GM21786 (cell line): Measurements from ENCODE around the gene B3GAT3.
"Not testable (repeated sequence)": the region's sequence is repeated elsewhere in the genome, so short reads cannot be mapped to it uniquely, and the experiment has no call there.

Experiments
- ATAC-seq: cut with Tn5 transposase; IDR thresholded peaks from one replicate; pipeline ENCODE4 v1.9.1; 2021; ENCODE audit not compliant: unreplicated experiment

B3GAT3 gene

GRCh38 chr11:62580959-62581715, 40.6 kb downstream of the B3GAT3 start:
- no peak for ATAC-seq

DNA sequence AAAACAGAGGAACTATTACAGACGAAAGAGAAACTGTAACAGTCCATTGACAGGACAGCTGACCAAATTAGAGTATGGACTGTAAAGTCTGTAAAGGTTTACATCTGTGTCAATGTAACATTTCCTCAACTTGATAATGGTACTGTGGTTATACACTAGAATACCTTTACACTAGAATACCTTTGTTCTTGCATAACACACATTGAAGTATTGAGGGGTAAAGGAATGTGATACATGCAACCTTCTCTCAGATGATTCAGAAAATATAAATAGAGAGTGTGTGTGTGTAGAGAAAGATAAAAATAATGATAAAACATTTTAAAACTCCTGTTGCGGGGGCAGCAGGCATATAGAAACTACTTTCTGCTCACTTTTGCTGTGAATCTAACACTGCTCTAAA, 42.5 kb downstream of the B3GAT3 start:
- no peak for ATAC-seq

GRCh38 chr11:62578541-62578940, 43.2 kb downstream of the B3GAT3 start:
- no peak for ATAC-seq

- no peak for ATAC-seq
These were observed 44.6 kb downstream of the B3GAT3 start for GRCh38 chr11:62577046-62577714.

DNA sequence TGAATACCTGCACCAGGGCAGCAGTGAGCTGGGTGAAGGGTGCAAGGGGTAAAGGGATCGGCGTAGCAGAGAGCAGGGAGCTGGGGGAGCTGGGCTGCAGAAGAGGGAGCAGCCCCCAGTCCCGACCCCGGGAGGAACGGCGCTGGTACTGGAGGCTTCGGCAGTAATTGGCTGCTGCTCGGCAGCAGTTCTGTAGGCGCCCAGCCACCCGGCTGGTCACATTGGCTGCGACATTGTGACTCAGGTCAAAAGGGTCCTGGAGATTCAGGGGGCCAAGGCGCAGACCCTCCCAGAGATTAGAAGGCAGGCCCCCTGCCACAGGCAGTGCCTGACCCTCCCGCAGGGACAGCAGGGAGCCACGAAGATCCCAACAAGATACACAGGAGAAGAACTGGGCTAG, 45.9 kb downstream of the B3GAT3 start:
- no peak for ATAC-seq

DNA sequence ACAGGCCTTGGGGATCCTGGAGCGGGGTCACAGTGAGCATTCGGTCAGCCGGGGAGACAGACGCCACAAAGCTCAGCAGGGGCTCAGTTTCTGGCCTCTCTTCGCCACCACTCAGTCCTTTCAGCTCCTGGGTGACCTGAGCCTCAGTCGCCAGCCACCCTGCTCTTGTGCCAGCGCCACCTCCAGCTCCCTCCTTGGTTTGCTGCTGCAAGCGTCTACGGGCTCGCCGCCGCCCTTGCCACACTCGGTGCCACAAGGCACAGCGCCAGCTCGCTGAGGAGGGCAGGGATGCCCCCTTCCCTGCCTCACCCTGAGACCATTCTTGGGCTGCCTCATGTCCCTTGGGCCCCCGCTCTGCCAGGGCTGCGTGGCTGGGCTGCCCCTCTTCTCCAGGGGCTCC, 46.6 kb downstream of the B3GAT3 start:
- ATAC-seq, result no peak

GRCh38 chr11:62574363-62575071, 47.3 kb downstream of the B3GAT3 start:
- peak; percentile 9 for ATAC-seq

- ATAC-seq, result peak; percentile 84
These were observed 48.0 kb downstream of the B3GAT3 start, which contains the start of gene EEF1G for GRCh38 chr11:62573592-62574362. Gene EEF1G, minus strand, starts transcription at chr11:62573891. Its CDS starts 49 bp downstream, at chr11:62573842.

- no peak for ATAC-seq
These were observed 48.7 kb downstream of the B3GAT3 start for GRCh38 chr11:62573006-62573591.

GRCh38 chr11:62572431-62572830, 49.4 kb downstream of the B3GAT3 start:
- ATAC-seq, result no peak

GRCh38 chr11:62571493-62571892, 50.3 kb downstream of the B3GAT3 start:
- ATAC-seq, result not testable (repeated sequence)

DNA sequence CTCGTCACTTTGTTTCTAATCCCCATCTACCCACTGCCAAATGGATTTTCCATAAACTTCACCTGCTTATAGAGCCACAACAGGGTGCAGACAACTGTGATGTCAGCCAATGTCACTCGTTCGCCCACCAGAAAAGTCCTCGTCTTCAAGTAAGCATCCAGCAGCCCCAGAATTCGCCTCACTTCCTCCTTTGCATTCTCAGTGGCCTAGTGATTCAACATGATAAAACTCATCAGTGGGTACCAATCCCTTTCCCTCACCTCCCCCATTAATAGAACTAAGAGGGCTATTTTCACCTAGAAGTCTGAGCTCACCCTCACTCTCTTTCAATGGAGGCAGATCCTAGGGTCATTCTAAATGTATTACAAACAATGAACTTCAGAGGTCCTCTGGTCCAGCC, 50.9 kb downstream of the B3GAT3 start:
- ATAC-seq, result not testable (repeated sequence)

- ATAC-seq, result no peak
These were observed 52.2 kb downstream of the B3GAT3 start for GRCh38 chr11:62569611-62570010.

DNA sequence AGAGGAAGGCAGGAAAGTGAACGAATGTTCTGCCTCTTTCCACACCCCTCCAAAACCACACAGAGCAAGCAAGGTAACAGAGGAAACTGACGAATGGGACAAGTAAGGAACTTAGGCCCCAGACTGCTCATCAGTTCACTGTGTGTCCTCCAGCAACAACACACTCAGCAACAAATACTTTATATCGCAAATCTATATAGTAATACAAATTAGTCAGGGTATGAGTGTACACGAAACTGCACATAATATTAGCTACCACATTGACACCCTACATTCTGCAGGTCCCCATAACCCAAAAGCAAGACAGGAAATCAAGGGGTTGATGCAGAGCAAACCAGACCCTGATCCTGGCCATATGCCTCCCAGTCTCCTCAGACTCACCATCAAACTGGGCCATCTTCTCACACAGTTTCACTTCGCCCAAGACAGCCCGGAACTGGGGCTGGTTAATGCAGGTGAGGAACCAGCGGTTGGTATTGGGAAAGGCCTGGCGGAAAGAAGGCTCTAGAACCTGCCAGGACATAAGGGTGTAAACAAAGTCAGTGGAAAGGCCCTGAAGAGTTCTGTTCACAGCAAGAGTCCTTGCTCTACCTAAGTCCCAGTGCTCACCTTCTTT, 54.7 kb downstream of the B3GAT3 start:
- ATAC-seq, result no peak

- ATAC-seq, result no peak
These were observed 55.5 kb downstream of the B3GAT3 start for GRCh38 chr11:62566247-62566646.
